ENCODE measurements around the gene IQCK.

The IQCK gene

DNA sequence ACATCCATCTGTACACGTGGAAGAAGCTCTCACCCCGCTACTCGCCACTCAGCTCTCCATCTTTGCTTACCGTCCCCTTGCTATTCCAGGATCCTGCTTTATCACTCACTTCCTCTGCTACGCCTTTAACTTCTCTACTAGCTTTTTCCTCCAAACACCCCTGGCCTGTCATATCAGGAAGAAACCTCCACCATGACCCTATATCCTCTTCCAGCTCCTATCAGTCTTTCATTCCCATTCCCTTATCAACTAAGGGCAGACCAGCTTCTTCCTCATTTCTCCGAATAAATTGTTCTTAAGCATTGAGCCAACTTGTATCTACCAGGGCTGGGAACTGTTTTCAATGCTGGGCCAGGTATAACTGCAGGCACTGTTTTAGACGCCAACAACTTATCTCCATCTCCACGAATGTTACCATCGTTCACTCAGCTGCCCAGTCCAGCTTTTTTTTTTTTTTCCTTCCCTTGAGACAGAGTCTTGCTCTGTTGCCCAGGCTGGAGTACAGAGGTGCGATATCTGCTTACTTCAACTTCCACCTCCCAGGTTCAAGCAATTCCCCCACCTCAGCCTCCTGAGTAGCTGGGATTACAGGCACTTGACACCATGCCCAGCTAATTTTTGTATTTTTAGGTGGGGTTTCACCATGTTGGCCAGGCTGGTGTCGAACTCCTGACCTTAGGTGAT, 4.3 kb downstream of the IQCK start:
- DNase-seq = no peak

DNA sequence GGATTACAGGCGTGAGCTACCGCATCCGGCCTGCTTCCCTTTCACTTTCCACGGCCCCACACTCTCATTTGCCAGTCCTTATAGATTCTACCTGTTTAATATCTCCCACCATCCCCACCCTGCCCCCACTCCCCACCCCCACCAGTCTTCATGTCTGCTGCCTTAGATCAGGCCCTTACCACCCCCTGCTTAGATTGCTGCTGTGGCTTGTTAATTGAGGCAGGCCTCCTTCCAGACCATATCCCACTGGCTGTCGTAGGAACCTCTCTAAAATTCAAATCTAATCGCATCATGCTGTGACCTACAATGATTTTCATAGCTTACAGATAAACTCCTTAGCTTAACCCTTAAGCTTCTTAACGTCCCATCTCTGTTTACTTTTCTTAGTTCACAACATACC, 4.9 kb downstream of the IQCK start:
- DNase-seq = no peak

DNA sequence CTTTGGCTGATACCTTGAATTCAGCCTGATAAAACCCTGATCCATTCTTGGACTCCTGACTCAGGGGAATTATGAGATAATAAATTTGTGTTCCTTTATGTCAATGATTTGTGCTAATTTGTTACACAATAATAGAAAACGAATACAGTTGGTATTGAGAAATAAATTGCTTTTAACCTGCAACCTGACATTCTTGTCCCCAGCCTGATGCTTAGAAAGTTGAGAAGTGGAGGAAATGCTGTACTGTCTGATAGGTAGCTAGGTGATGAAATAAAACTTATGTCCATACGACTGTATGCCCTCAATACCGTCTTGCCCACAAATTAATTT, 10.5 kb downstream of the IQCK start:
- no peak for DNase-seq

DNA sequence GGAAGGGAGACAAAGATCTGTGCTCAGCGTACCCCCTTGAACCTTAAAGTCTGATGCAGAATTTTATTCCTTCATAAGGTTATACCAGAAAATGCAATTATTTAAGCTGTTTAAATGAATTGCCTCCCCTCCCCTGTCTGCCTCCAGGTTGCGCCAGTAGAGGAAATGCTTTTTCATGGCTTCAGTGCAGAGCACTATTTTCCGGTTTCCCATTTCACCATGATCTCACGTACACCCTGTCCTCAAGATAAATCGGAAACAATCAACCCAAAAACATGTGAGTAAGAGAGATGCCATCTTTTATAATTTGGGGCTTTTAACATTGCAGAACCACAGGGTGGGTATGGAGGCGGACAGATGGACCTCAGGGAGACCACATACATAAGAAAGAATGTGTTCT, 15.5 kb downstream of the IQCK start:
- no peak for DNase-seq

DNA sequence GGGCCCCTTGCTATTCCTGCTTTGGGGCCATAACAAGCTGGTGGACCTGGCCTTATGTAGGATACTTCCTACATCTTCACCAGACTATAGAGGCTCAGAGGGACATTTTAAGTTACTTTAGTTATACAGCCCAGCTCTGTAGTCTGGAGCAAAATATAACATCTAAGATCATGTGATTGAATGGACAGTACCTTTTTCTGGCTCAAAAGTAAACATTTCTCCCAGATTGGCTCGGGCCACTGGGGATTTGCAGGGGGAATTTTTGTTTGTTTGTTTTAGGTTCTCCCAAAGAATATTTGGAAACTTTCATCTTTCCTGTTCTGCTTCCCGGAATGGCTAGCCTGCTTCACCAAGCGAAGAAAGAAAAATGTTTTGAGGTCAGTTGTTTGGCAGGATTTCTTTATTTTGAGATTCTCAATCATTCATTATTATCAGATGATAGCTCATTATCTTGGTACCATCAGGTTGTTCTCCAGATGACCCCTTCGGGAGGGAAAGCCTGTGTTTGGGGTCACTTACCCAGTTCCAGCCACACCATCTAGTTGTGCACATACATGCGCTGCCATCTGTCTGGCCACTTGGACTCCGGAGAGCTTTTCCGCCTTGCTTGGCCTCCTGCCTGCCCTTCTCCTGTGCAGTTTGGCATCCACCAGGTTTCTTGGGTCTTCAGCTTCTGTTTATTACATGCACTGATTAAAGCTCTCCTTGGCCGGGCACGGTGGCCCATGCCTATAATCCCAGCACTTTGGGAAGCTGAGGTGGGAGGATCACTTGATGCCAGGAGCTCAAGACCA, 17.2 kb downstream of the IQCK start:
- no peak for DNase-seq

DNA sequence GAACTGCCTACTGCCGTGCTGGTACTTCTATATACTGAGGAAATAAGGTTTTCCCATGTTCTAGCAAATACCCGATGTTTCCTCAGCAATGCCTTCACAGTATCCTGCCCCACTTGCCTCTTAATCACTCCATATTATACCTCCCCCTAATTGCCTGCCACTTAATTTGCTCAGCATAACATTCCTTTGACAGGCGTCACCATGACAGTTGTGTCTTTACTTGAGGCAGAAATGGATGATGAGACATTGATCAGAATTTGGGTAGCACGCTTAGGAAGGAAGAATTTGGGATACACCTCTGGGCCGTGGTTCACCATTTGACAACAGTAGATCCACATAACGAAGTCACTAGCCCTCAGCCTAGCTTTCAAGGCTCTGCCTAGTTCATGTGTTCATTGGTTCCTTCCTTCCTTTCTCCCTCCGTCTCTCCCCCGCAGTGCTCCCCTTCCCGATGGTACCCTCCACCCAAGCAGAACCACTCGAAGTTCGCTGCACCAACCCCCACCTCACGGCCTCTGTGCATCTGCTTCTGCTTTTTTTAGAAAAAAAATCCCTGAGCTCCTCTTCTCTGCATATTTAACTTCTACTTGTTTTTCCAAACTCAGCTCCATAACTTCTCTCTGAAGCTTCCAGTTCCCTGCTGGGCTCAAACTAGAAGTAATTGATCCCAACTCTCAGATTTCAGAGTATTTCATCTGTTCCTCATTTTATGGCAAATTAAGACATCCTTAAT, 19.4 kb downstream of the IQCK start:
- DNase-seq = no peak

DNA sequence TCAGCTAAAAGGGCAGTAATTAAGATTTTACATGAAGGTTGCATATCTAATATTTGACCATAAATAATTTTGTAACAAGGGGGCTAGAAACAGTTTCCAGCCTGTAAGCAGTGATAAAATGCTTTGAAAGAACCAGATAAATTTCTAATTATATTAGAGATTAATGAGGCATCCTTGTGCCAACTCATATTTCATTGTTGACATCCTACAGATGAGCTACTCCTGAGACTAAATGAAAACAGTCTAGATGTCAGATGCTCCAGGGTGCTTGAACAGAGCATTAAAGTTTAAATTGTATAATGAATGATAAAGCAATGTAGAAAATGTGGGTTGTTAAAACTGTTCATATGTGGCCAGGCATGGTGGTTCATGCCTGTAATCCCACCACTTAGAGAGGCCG, 23.3 kb downstream of the IQCK start:
- no peak for DNase-seq

DNA sequence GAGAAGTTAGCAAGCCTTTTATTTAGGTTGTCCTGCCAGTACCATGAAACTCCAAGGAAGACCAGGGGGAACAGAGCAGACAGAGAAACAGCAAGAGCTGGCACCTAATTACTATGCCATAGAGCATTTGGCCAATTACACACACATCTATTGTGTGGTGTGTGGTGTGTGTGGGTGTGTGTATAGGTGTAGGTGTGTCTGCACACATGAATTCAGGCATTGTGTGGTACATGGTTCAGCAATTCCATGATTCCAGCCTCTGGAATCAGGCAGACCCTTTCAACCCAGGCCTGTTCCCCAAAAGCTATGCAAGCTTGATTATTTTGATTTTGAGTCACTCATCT, 25.7 kb downstream of the IQCK start:
- no peak for DNase-seq

DNA sequence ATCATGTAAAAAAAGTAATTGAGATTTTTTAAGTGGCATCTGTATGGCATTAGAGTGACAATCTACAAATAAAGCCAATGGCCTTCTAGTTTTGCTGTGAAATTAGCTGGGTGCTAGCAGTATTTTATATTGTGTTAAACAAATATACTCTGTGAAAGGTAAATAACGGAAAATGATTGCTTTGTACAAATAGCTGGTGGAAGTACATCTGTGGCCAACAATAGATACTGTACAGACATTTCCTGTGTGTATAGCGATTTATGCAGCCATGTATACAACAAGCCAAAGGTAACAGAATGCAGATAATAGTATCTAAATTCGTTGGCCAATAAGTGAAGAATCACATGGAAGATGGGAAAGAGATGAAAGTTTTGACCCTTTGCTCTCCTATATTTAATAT, 26.6 kb downstream of the IQCK start:
- DNase-seq = no peak

DNA sequence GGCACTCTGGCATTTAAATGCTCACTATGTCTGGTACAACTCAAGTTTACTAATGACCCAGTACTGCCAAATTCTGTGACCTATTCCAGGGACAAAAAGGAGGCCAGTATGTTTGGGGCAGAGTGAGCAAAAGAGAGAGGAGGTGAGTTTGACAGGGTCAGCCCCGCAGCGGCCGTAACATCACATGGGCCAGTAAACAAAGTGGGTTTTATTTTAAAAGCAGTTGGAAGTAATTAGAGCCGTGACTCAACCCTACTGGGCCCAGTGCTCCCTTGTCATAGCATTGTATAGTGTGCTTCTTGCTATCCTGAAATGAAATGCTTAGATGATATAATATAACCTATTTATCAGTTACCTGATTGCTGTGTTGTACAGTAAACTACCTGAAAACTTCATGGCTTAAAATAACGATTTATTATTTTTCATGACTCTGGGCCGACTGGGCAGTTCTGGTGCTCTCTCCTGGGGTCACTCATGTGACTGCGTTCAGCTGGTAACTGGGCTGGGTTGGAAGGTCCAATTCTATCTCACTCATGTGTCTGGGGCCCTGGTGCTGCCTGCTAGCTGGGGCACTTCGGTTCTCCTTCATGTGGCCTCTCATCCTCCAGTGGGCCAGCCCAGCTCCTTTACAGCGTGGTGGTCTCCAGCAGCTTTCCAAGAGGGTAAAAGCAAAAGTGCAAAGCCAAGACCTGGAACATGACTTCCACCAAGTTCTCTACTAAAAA, 27.4 kb downstream of the IQCK start:
- no peak for DNase-seq

DNA sequence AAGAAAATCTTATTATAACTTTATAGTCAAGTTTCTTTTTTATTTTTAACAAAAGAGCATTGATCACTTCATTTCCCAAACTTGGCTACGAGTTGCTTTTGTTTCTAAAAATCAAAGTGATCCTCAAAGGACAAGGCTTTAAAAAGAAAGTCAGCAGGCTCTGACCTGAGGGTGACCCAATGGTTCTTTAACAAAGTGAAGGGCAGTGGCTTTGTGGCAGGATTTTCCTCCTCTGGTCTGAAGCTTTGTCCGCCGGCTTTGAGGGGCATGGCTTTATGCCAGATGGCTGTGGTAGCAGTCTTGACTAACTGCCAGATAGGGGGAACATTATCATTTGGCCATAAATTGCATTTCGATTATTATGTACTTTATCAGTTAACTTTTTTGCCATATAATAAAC, 28.5 kb downstream of the IQCK start:
- no peak for DNase-seq

DNA sequence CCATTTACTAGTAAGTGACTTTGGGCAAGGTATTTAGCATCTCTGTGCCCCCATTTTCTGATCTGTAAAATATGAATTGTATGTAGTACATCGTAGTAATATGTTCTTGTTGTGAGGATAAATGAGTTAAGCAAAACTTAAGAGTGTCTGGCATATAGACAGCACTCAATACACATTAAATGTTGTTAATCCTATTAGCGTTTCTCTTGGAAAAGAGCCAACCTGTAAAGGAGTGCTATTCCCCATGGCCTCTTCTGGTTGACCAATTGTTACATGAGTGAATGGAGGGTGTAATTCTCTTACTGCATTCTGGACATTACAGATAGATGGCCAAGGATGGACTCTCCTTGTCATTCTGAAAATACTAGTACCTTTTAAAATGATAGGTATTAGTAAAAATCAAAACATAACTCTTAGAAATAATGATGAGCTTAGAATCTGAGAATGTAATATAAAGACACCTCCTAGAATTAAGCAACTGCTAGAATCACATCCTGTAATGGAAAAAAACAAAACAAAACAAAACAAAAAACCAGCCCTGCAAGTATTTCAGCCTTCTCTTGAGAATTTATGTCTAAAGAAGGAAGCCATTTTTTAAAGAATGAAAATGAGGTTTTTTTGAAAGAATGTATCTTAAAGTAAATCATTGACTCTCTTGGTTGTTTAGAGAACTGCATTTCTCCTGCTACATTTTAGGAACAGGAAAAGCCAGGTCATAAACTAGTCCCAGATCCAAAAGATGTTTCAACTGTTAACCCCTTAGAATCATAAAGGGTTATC, 30.5 kb downstream of the IQCK start:
- no peak for DNase-seq

DNA sequence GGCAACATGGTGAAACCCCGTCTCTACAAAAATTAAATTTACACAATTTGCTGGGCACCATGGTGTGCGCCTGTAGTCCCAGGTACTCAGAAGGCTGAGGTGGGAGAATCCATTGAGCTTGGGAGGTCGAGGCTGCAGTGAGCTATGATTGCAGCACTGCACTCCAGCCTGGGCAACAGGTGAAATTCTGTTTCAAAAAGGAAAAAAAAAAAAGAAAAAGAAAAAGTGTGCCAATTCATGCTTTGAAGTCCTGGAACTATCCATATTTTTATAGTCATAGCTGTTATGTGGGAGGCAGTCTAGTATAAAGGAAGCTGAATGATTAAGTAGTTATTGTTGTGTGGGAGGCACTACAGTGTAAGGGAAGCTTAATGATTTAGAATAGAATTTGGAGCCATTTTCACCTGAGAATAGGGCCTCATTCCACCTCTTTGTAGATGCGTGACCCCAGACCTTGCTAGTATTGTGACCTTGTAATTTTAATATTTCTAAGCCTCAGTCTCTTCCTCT, 31.6 kb downstream of the IQCK start:
- no peak for DNase-seq

DNA sequence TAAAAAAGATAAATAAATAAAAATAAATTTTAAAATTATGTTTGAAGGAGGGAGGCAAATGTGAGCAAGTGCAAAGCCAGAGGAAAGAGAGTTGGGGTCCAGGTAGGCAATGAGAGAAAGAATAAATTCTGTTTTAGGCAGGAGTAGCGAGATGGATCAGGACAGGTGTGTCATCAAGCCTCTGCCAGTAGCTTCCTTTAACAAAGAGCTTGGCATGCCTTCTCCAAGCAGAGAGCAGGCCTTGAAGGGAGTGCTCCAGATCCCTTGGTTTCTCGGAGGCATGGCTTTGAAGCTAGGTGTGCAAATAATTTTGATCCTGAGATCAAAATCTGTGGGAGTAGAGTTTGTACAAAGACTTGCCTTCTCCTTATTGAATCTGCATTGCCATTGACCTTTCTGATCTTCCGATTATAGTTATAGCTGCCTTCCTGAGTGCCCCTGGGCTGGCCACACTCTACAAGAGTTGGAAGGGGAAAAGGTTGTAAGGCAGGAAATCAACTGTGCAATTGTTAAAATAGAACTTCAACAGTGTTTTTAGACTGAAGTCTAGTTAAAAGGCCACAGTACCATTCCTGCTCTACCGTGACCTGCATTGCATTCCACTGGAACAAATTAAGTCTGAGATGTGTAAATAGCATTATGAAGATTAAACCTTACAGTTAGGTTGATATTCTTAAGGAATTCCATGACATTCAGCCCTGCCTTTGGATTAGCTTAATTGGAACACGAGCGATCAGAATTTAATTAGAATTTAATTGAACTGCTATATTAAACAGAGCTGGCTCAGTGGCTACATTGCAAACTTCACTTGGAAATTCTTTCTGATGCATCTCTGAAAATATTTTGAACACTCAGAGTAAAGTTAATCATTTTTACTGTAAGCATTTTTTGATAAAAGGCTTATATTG, 33.7 kb downstream of the IQCK start:
- DNase-seq = no peak

DNA sequence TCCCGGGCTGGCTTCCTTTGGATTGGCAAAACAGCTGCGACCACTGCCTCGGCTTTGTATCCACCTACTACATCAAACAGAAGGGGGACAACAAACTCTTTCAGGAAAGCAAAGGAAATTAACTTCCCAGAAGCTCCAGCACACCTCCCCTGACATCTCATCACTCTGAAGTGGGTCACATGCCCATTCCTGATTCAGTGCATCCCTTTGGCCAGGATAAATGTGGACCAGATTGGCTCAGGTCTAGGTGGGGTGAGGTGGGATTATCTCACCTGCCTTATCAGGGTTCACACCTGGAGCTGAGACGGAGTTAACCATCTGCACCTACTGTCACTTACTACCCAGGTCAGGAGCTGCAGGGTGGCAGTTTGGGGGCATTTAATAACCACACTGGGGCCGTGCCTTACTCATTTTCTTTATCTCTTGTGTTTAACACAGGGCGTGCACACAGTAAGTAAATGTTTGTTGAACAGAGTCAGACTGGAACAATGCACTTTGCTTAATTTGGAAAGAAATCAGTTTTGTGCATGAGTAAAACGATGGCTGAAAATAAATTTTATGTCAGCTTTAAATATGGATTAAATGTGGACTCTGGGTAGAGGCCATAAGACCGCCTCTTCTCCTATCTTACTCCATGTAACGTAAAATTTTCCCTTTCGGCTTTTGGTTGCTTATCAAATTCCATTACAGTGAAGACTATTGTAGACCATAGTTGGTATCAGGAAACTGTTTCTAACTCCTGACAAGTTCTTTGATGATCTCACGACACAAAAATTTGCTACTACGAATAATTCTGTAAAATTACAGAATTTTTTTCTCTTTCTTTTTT, 36.0 kb downstream of the IQCK start:
- no peak for DNase-seq

DNA sequence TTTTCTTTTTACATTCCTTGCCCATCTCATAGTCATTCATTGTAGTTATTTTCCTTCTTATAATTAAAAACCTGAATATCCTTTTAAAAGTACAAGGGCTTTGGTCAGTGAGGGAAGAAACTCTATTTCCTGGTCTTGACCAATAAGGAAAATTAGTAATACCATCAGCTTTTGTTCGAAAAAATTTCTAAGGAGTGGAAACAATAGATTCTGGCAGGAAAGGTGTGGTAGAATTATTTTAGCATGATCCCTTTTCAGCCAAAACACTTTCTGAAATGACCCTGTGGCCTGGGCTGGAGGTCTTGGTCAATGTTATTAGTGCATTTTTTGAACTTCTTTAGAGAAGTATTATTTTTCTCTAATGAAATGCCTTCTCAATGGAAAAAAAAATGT, 36.6 kb downstream of the IQCK start:
- no peak for DNase-seq

DNA sequence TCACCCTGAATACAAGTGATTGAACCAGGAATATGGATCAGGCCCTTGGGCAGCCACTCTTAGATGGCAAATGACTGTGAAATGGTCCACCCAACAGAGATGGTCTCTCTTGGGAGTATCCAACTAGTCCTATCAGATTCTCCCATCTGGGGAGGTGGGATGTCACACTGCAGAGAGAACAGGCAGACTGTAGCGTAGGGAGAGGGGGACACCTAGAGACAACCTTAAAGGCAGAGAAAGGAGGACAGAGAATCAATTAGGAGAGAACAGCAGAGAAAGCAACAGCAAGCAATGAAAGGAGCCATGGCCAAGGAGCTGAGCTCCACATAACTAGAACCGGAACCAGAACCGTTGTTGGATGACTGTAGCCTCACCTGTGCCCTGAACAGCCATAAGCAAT, 37.2 kb downstream of the IQCK start:
- no peak for DNase-seq

DNA sequence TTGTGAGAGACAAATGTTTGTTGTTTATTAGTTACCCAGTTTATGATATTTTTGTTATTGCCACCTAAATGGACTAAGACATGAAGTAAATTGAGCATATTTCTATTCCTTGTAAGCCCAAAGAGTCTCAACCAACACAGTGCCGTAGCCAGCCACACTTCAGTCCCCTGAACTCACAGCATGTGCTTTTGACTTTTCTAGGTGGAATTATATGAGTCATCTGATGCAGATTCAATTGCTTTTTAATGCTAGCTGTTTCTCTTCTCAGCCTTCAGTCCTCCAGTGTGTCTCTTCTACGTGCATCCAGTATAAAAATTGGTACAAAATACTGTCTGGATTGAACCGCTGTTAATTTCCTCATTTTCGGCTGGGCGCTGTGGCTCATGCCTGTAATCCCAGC, 39.0 kb downstream of the IQCK start:
- DNase-seq = no peak

DNA sequence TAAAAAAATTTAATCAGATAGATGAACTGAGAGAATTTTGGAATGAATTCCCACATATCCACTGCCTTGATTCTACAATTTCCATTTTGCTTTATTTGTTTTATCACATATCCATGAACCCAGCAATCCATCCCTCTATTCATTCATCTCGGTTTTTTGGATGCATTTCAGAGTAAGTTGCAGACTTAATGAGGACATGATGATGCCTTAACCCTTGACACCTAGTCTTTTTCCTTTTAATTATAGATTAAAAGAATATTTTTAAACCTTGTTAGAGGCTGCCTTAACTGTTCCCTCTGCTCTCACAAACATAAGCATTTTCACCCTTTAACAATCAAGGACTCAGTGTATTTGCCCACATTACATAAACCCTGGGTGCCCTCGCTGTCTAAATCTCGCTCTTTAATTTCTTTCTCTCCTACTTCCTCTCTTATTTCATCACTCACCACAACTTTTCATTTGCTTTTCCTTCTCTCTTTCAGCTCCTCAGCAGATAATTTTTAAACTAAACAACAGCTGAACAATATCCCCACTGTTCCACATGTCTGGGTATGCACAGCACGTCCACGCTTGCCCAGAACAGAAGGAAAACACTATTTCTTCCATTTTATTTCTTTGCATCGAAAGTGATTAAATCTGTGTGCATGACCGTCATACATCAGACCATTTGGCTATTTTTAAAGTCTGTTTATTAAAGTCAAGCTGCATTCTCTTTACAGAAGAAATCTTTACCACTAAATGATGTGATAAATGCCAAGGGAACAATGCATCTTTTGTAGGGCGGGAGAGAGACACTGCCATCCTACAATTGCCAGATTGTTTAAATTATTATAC, 39.9 kb downstream of the IQCK start:
- DNase-seq = peak; percentile 59

Measured in MV-4-11 (cell line).